HG02588 (cell line): ENCODE measurements around the gene SDK1.

Source experiments
- ATAC-seq: cut with Tn5 transposase; IDR thresholded peaks from one replicate; pipeline ENCODE4 v1.9.1; 2021; ENCODE audit warnings: mild to moderate bottlenecking, moderate library complexity; ENCODE audit not compliant: unreplicated experiment

Gene SDK1, protein sequence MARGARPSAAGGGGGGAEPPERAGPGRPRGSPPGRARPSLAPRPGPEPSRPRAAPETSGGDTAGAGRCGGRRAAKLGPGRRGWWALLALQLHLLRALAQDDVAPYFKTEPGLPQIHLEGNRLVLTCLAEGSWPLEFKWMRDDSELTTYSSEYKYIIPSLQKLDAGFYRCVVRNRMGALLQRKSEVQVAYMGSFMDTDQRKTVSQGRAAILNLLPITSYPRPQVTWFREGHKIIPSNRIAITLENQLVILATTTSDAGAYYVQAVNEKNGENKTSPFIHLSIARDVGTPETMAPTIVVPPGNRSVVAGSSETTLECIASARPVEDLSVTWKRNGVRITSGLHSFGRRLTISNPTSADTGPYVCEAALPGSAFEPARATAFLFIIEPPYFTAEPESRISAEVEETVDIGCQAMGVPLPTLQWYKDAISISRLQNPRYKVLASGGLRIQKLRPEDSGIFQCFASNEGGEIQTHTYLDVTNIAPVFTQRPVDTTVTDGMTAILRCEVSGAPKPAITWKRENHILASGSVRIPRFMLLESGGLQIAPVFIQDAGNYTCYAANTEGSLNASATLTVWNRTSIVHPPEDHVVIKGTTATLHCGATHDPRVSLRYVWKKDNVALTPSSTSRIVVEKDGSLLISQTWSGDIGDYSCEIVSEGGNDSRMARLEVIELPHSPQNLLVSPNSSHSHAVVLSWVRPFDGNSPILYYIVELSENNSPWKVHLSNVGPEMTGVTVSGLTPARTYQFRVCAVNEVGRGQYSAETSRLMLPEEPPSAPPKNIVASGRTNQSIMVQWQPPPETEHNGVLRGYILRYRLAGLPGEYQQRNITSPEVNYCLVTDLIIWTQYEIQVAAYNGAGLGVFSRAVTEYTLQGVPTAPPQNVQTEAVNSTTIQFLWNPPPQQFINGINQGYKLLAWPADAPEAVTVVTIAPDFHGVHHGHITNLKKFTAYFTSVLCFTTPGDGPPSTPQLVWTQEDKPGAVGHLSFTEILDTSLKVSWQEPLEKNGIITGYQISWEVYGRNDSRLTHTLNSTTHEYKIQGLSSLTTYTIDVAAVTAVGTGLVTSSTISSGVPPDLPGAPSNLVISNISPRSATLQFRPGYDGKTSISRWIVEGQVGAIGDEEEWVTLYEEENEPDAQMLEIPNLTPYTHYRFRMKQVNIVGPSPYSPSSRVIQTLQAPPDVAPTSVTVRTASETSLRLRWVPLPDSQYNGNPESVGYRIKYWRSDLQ (N-terminal part only)

DNA sequence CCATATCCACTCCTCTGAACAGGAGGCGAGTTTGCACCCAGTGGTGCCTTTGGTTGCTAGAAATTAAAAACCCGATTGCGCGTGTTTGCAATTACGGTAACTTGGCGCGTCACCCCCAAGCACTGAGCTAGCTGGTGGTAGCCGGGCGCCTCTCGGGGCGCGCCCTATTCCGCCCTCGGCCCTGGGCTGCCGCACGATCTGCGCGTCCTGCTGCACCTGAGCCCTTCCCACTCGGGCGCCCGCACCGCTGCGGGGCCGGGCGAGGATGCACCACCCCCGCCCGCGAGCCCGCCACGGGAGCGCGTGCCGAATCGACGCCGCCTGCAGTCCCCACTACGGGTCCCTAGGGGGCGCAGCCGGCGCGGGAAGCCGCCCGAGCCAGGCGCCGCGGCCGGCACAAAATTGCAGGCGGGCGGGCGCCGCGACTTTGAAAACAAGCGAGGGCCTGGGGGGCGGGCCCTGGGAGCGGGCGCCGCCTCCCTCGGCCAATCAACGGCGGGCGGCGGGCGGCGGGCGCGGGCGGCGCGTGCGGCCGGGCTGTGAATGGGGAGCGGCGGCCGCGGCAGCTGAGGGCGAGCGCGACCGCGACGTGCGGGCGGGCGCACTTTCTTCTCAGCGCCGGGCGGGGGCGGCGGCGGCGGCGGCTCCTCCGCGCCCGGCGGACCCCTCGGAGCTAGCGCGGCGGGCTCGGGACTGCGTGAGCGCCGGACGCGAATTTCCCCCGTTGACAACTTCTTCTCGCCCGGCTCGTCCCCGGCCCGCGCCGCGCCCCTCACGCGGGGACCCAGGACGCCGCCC, at the start of gene SDK1:
Gene SDK1, plus strand, starts transcription at position 602 of the 798 bp plus-strand sequence. CDS start 335 bp downstream, outside the sequence.
- ATAC-seq, result peak; percentile 90

DNA sequence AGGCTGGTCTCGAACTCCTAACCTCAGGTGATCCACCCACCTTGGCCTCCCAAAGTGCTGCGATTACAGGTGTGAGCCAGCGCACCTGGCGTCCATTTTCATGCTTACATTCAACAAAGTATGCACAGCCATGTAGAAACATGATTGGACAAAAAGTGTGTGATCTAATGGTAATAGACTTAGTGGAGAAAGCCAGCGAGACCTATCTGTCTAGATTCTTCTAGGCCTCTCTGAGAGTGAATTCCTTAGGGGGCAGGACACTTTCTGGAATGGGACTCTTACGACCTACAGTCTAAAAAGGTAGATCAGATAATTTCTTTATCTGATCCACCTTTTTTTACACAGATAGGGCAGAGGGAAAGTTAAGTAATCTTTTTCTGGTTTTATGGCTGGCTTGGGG, 46.3 kb upstream of the SDK1 start:
- ATAC-seq, result no peak

DNA sequence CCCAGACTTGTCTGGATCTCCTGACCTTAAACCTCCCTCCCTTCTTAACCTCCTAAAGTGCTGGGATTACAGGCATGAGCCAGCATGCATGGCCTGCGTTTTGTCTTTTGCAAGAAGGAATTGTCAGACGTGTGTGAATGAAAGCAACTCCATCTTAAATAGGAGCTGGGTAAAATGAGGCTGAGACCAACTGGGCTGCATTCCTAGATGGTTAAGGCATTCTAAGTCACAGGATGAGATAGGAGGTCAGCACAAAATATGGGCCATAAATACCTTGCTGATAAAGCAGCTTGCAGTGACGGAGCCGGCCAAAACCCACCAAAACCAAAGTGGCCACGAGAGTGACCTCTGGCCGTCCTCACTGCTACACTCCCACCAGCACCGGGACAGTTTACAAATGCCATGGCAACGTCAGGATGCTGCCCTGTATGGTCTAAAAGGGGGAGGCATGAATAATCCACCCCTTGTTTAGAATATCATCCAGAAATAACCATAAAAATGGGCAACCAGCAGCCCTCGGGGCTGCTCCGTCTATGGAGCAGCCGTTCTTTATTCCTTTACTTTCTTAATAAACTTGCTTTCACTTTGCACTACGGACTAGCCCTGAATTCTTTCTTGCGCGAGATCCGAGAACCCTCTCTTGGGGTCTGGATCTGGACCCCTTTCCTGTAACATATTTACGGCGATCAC, 41.2 kb upstream of the SDK1 start:
- ATAC-seq, result no peak

DNA sequence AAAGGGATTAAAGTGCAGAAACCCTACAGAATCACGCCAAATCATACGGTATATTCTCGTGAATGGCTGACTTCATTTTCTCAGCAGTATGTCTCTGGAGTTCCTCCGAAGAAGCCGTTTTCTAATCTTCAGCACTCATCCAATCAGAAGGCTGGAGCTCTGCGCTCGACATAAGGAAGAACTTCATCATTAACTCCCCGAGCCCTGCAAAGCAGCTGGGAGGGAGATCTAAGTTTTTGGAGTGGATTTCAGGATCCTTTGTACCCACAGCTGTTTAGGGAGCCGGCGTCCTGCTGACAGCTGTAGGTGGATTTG, 40.7 kb upstream of the SDK1 start:
- ATAC-seq, result no peak

DNA sequence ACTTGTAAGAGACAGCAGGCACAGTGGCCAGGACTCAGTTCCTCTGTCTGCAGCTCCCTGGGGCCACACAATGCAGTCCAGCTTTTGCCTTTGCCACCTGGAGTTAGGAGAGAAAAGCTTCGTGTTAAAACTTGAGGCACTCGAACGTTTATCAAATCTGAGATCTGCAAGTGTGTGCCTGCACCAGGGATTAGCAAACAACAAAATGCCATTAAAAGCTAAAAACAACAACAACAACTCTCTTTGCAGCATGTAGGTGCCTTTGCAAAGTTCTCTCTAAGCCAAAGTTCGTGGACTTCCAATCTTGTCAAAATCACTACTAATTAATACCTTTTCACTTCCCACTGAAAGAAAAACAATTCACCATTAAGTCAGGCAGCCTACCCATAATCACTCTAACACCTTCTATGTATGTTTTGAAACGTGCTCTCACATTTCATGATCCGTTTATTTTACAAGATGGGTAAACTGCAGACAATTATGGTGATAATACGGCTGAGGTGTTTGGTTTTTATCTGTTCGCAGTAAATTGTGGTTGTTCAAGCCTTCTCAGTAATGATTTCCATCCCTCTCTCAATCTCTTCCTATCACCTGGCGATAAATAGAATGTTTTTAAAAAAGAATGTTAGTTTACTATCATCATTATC, 36.2 kb upstream of the SDK1 start:
- ATAC-seq, result no peak

DNA sequence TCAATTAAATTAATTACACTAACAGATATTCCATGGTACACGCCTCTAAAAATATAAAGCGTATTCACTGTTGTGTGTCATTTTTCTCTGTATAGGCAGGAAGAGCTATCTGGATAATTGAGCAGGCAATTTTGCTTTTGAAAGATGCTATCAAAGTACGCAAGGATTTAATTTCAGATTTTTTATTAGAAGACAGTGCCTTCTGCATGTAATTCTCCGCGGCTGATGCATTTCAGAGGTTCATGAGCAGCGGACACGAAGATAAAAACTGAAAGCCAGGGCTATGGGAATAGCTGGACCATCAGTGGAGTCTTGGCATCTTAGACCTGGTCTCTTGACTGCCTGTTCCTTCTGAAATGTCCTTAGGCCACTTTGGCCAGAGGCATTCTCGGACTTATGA, 35.7 kb upstream of the SDK1 start:
- no peak for ATAC-seq

DNA sequence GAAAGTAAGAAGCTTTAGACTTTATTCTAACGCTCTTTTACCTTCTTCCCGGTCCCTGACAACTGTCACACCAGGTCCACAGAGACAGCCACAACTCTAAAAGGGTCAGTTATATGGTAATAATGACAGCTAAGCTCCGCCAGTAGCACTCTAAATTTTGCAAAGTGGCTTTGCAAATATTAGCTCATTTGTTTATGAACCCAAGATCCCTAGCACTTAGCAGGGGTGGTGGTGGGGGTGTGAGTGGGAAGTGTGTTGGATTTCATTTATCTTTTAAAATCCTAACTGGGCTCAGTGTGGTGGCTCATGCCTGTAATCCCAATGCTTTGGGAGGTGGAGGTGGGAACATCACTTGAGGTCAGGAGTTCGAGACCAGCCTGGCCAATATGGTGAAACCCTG, 34.8 kb upstream of the SDK1 start:
- ATAC-seq, result no peak

DNA sequence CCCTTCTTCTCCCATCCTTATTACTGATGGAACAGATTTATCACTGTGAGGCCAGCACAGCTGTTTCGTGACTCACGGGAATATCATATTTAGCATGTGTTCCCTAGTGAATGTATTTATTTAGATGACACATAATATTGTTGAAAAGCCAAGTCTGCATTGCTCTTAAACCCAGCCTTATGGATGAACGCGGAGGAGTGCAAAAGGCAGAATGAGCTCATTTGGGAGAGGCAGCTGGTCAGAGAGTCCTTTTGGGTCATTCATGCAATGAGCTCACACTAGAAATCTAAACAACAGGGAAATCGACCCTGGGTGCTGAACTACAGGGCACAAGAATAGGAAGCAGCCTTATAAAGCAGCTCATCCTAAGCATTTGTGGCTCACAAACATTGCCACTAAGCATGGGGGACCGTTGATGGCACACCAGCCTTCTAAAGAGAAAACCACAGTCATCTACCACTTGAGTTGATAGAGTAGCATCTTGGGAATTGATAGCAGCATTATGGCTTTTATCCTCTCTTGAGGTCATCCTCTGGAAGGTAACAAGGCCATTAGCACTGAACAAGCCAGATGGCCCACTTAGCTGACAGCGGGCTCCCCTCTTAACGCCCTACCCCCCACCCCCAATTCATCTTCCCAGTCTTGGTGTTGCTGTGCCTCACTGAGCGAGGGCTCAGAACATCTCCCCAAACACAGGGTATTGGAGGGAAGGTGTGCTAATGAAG, 32.9 kb upstream of the SDK1 start:
- no peak for ATAC-seq

DNA sequence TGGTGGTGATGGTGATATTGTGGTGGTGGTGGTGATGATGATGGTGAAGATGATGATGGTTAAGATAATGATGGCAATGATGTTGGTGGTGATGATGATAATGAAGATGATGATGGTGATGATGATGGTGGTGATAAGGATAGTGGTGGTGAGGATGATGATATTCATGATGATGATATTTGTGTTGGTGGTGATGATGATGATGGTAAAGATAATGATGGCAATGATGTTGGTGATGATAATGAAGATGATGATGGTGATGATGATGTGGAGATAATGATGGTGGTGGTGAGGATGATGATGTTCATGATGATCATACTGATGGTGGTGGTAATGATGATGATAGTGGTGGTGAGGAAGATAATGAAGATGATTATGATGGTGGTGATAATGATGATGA, 30.7 kb upstream of the SDK1 start:
- ATAC-seq, result no peak

DNA sequence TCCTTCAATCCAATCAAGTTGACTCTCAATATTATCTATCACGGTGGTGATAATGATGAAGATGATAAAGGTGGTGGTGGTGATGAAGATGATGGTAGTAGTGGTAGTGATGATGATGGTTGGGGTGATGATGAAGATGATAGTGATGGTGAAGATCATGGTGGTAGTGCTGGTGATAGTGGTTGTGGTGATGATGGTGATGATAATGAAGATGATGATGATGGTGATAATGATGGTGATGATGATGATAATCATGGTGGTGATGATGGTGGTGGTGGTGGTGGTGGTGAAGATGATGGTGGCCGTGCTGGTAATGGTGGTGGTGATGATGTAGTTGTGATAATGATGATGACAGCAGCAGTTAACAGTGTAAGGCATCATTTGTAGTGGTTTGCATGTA, 29.8 kb upstream of the SDK1 start:
- no peak for ATAC-seq

DNA sequence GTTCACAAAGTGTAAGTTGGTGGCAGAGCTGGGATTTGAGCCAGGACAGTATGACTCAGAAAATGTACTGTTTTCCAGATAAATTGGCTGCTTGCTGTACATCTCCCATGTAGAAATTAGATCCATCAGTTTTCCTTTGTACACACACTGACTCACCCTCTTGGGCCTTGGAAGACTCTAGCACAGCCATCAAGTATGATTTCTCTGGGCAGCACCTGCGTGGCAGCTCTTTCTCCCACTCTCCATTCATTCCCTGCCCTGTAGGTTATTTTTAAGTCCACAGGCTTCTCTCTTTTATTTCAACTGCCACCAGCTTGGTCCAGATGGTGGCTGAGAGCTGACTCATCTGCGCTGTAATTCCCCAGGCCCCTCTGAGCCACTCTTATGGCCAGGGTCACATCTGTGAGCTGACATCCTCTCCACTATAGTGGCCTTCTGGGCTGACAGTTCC, 28.3 kb upstream of the SDK1 start:
- no peak for ATAC-seq

DNA sequence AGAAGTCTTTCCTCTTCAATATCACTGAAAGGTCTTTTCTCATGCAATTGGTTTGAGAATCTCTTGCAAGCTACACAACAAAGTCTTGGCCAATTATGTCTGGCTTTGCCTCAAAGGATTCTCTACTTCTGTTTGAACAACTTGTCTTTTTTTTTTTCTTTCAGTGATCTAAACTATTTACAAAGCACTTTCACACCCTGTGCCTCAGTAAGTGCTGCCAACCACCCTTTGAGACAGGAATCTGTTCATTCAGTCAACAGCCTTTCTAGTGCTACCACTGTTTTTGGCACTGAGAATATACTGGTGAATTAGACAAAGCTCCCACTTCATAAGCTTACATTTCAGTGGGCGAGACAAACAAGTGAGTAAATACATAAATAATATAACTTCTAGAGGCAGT, 26.9 kb upstream of the SDK1 start:
- ATAC-seq, result no peak

DNA sequence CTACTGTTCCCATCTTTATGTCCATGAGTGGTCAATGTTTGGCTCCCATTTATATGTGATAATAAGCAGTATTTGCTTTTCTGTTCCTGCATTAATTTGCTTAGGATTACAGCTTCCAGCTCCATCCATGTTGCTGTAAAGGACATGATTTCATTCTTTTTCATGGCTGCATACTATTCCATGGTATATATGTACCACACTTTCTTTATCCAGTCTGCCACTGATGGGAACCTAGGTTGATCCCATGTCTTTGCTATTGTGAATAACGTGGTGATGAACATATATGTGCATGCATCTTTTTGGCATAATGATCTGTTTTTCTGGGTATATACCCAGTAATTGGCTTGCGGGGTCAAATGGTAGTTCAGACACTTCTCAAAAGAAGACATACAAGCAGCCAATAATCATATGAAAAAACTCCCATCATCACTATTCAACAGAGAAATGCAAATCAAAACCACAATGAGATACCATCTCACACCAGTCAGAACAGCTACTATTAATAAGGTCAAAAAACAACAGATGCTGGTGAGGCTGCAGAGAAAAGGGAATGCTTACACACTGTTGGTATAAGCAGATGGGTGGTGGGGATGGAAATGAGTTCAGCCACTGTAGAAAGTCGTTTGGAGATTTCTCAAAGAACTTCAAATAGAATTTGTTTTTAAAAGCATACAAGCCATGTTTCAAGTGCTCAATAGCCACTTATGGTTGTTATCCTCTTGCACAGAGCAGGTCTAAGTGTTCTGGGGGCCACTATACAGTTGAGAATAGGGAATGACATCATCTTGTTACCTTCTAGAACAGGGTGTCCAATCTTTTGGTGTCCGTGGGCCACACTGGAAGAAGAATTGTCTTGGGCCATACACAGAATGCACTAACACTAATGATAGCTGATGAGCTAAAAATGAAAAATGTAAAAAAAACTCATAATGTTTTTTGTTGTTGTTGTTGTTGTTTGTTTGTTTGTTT, 23.2 kb upstream of the SDK1 start:
- ATAC-seq, result no peak

DNA sequence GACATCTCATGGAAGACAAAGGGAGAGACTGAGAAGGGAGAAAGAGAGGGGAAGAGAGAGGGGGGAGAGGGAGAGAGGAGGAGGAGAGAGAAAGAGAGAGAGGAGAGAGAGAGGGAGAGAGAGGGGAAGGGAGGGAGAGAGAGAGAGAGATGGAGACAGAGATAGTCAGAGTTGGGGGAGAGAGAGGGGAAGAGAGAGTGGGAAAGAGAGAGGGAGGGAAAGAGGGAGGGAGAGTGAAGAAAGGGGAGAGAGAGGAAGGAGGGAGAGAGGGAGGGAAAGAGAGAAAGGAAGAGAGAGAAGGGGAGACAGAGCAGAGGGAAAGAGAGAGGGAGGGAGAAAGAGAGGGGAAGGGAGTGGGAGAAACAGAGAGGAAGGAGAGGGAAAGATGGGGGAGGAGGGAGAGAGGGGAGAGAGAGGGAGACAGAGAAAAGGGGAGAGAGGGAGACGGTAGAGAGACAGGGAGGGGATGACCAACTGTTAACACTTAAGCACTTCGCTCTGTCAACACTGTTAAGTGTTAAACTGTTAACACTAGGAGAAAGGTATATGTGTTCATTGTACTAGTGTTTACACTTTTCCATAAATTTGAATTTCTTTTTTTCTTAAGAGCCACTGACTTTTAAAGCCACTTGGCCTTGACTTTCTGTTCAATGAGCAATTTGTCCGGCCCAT, 21.8 kb upstream of the SDK1 start:
- ATAC-seq, result no peak

DNA sequence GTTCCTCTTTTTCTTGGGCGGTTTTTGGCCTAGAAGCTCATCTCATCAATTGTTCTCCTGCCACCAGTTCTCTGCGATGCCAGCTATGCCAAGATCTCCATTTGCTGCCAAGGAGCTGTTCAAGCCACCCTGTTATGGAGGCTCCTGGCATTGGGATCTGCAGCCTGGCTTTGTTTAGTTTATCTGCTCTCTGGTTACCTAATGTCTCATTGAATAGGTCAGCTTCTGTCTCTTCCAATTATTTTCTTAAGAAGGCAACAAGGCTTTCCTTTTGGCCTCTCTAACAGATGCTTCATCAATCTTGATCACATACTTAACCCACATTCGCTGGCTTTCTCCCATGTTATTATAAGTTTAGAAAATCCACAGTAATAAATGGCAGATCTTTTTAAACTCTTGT, 20.6 kb upstream of the SDK1 start:
- ATAC-seq, result no peak

DNA sequence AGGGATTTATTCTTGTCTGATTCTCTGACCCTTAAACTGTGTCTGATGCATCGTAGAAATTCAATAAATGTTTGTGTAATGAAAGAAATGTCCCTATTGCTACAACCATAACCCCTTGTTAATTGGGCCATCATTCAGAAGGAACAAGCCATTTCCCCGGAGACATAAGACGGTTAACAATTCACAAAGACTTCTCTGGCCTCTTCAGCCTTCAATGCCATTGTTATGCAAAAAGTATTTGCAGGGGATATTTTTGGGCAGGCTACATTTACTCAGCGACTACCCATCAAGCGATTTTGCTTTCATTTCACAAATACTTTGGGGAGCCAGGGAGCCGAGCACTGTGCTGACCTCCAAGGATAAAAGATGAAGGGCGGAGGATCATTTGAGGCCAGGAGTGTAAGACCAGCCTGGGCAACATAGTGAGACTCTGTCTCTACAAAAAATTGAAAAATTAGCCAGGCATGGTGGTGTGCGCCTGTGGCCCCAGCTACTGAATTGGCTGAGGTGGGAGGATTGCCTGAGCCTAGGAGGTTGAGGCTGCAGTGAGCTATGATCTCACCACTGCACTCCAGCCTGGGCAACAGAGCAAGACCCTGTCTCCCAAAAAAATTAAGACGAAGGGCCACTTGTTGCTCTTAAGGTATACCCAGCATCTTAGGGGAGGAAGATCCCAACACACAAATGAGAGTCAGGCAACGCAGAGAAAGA, 20.0 kb upstream of the SDK1 start:
- ATAC-seq, result no peak

DNA sequence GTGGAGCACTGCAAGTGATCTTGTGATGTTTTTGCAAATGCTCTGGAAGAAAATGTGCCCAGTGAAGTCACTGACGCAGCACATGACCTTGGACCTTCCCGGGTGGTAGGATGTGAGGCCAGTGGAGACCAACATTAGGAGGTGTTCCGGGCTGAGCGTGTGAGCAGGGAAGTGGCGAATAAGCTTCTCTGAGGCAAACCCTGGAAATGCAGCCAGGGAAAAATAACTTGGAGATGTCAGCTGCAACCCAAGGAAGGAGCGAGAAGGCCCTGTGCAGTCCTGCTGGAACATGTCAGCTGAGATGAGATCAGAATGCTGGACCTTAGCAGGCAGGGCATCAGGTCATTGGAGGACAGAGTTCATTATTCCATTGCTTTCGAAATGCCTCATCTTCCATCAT, 18.6 kb upstream of the SDK1 start:
- no peak for ATAC-seq
